ENCODE data around the gene CSPG5. TPM values are rescaled to one million over a fixed set of nuclear protein-coding genes. Genes with fewer than 3 reads are reported as not detected.
A peak's percentile ranks its signal among the peaks of the same experiment; 100 is the strongest.

The CSPG5 gene
- polyA plus RNA-seq, 2 of the 4 experiments (the other 2 are of a cell fraction) = 0.14 to 0.93 TPM

- TF ChIP-seq REST (IDR thresholded peaks at IDR 0.05) = no peak
- TF ChIP-seq BCL3 (IDR thresholded peaks at IDR 0.05) = no peak
- no peak for TF ChIP-seq JUNB (IDR thresholded peaks at IDR 0.05)
- no peak for TF ChIP-seq RNF2 (IDR thresholded peaks at IDR 0.05; ENCODE audit: borderline replicate concordance, low read depth)
- TF ChIP-seq HOXB5 (CRISPR knock-in tag; IDR thresholded peaks at IDR 0.05) = no peak
- TF ChIP-seq SMC3 (IDR thresholded peaks at IDR 0.05) = no peak
- TF ChIP-seq POLR2AphosphoS2 (conservative IDR thresholded peaks at IDR 0.05; ENCODE audit: low read length) = no peak
- TF ChIP-seq E2F6 (IDR thresholded peaks at IDR 0.05; ENCODE audit: borderline replicate concordance, low read depth) = no peak
Measured at GRCh38 chr3:47581422-47581821, 2.8 kb upstream of the CSPG5 start (continued).

- ATAC-seq (peak in 1 of 2 experiments; percentile 11; a peak in 2 of 6 replicates), DNase-seq (ENCODE audit: low read depth in 1 of 2, low spot score in 1 of 2) (no peak), FAIRE-seq (no peak)
- Histone ChIP-seq H3K4me2 (no peak overlapping the region), H3K4me1 (no peaks in the 10 kb centered on the region), H3K27ac (no peak overlapping the region), H3K9me3 (no peaks in the 10 kb centered on the region), H3K4me3 (no peak overlapping the region)
- TF ChIP-seq MAZ (IDR thresholded peaks at IDR 0.05; ENCODE audit: borderline replicate concordance, low read depth, low read length) (no peak), HMGXB4 (CRISPR knock-in tag; IDR thresholded peaks at IDR 0.05; ENCODE audit: borderline replicate concordance) (no peak), HOXB13 (CRISPR knock-in tag; IDR thresholded peaks at IDR 0.05; ENCODE audit: low read depth) (no peak), TFCP2L1 (CRISPR knock-in tag; IDR thresholded peaks at IDR 0.05) (no peak), BHLHE40 (IDR thresholded peaks at IDR 0.05; ENCODE audit: low read depth, low read length) (no peak), E2F6 (IDR thresholded peaks at IDR 0.05; ENCODE audit: borderline replicate concordance, low read depth) (no peak)
- CTCF ChIA-PET = no interaction called here
- POLR2A ChIA-PET = no interaction called here
- 86% methylated on average over 4 of the region's 4 CpGs for WGBS (ENCODE audit: missing lambda C conversion rate)
Measured at GRCh38 chr3:47580481-47580880, 1.8 kb upstream of the CSPG5 start.

- 94% methylated on average over 2 of the region's 2 CpGs for WGBS (ENCODE audit: missing lambda C conversion rate)
- CTCF ChIA-PET = no interaction called here
- H3K4me1 ChIP-seq = no peaks in the 10 kb centered on the region
- H3K27ac ChIP-seq = no peak overlapping the region
- ATAC-seq (no peak), FAIRE-seq (no peak), DNase-seq (ENCODE audit: low read depth in 1 of 2, low spot score in 1 of 2) (no peak)
- no peak for TF ChIP-seq HOXB5 (CRISPR knock-in tag; IDR thresholded peaks at IDR 0.05)
- no peak for TF ChIP-seq EHMT2 (IDR thresholded peaks at IDR 0.05; ENCODE audit: low read depth)
- no peak for TF ChIP-seq SREBF2 (IDR thresholded peaks at IDR 0.05)
- TF ChIP-seq PBX3 (IDR thresholded peaks at IDR 0.05) = no peak
- TF ChIP-seq CBX2 (IDR thresholded peaks at IDR 0.05; ENCODE audit: borderline replicate concordance, low read depth) = no peak
- TF ChIP-seq NFE2L2 (conservative IDR thresholded peaks at IDR 0.05; ENCODE audit: low read length) = no peak
- TF ChIP-seq ZFP36 (IDR thresholded peaks at IDR 0.05; ENCODE audit: borderline replicate concordance, partially characterized antibody) = no peak
- no peak for TF ChIP-seq SMC3 (IDR thresholded peaks at IDR 0.05)
- H3K4me3 ChIP-seq = no peak overlapping the region
- POLR2A ChIA-PET = no interaction called here
- no peaks in the 10 kb centered on the region for H3K9me3 ChIP-seq
- H3K4me2 ChIP-seq = no peak overlapping the region
Measured at GRCh38 chr3:47579875-47580274, 1.2 kb upstream of the CSPG5 start.

Data from A549 (cell line).